ENCODE data around the gene ZSCAN21.

- TF ChIP-seq EZH2 (IDR thresholded peaks at IDR 0.05; ENCODE audit: borderline replicate concordance, low read depth, low read length, severe bottlenecking), result no peak
- TF ChIP-seq CTCF (IDR thresholded peaks at IDR 0.05; ENCODE audit: extremely low read depth in 1 of 2, insufficient read depth in 1 of 2, low read depth in 1 of 2, low read length in 2 of 2), result no peak
- TF ChIP-seq, protein P1, sequence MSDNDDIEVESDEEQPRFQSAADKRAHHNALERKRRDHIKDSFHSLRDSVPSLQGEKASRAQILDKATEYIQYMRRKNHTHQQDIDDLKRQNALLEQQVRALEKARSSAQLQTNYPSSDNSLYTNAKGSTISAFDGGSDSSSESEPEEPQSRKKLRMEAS (IDR thresholded peaks at IDR 0.05; ENCODE audit: insufficient read depth, insufficient read length), result no peak
- TF ChIP-seq POLR2A (IDR thresholded peaks at IDR 0.05; ENCODE audit: low read depth, low read length), result no peak
- no peak for TF ChIP-seq POLR2AphosphoS5 (IDR thresholded peaks at IDR 0.05; ENCODE audit: insufficient read depth, low read depth, low read length)
- no peak for TF ChIP-seq JUN (IDR thresholded peaks at IDR 0.05; ENCODE audit: borderline replicate concordance, insufficient read depth, insufficient read length, low read depth)
These were observed 29.7 kb upstream of the ZSCAN21 start for GRCh38 chr7:100019908-100020307.
